Hematopoietic multipotent progenitor cell treated with erythropoietin and hydrocortisone succinate and interleukin-3 and kit ligand, for 6 days (in vitro differentiated cells): ENCODE results near the gene IL17RA.

Experiments used
- DNase-seq: peaks from one replicate; pipeline ENCODE4 v3.0.0-alpha.2; 2015

IL17RA gene

DNA sequence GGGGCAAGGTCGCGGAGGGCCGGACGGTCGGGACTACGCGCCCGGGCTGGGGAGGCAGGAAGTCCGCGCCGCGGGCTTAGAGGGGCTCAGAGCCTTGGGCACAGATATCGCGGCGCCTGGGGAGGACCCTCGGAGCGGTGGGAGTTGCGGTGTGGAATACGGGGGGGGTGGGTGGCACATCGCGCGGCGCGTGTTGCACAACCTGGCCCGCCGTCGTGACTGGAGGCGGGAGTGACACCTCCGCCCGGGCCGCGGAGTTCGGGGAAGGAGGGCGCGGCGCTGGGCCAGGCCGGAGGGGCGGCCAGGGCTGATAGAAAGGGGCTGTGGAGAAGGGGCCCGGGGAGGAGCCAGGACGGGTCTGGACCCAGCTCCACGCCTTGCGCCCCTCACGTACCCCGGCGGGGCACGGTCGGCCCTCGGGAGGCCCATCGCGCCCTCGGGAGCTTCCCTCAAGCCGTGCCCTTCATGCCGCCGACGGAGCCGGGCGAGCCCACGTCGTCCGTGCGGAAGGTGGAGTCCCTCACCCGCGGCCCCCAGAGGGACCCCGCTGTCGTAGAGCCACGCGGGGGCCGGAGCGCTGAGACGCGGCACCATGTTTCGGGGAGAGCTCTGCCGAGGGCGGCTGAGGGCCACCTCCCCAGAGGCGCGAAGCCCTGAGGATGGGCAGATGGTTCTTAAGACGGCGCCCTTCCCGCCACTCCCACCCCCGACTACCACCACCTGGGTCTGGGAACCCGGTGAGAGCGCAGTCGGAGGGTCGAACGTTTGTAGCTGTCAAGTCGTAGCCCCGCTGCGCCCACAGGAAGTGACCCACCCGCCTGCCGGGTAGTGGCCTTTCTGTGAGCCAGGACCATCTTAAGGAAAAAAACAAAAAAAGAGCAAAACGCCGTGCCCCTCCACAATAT, 729 bp downstream of the IL17RA start:
- peak; percentile 37 for DNase-seq

DNA sequence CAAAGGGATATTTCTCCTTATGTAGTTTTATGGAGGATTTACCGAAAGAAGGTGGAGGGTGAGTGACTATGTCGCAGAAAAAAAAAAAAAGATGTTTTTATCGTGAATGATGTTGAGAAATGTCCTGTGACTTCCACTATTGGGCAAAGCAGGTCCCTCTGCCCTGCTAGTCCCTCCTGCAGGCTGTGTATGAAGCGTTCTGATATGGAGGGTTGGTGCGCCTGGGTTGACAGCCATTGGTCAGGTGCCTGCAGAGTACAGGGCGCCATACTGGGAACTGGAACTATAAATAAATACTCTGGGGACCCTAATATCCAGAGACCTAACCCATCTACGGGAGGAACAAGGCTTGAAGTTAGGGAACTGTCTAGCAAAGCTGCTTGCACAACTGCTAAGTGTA, 1.5 kb downstream of the IL17RA start:
- peak; percentile 58 for DNase-seq

DNA sequence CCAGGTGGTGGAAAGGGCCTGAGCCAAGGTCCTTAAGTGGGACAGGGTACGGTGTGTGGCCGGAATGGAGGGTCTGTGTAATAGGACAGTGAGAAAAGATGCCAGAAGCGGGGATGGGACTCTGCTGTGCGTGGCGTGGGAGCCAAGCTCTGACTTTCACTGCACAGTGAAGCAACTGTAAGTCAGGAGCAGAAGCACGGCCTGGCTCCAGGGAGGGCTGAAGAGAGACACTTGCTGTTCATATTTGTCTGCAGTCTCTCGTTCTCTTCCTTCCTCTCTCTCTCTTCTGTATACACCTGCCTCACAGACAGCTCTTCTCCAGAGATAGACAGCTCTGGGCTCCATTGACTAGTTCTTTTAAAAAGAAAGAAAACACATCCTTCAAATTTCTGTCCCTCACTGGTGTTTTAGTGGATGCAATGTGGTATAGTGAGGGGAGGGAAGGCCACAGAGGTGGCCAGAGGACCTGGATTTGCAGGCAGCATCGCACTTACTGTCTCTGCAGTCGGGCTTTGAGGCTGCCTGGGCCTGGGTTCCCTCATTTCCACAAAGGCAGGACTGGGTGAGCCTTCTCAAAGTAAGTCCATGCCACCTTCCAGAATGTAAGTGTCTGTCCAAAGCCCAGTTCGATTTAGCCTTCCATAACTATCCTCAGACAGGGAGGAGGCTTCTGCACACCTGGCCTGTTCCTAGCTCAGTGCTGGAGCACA, 2.1 kb downstream of the IL17RA start:
- no peak for DNase-seq

- DNase-seq = peak; percentile 92
Observed at GRCh38 chr22:17087498-17088131, 2.8 kb downstream of the IL17RA start.

DNA sequence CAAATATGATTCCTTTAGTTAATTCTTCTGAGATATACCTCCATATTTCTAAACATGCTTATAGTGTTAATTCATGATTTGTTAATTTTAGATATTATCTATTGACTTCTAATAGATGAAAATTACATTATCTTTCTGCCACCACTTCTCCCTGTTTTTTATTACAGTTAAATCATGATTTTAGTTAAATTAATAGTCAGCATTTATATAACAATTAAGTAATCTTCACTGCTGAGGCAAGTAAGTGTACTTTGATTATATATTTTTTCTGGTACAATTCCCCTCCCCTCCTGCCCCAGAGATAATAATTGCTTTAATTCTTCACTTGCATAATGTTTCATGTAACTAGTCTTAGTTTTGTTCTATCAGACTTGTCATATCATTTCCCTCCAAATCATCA, 5.8 kb downstream of the IL17RA start:
- DNase-seq = no peak

DNA sequence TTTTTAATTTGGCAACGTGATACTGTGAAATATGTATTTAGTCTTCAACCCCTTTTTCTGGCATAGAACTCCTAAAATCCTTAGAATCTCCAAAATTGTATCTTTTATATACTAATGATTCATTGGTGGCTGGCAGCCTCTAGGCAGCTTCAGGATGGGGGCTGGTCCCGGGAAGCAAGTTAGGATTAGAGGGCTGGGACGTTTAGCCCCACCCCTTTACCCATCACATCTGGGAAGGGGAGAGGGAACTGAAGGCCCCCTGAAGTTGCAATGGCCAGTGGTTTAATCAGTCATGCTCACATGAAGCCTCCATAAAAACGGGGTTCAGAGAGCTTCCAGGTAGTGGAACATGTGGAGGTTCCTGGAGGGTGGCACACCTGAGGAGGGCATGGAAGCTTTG, 7.1 kb downstream of the IL17RA start:
- DNase-seq = no peak

- DNase-seq = no peak
Observed at GRCh38 chr22:17093081-17093480, 8.3 kb downstream of the IL17RA start.

DNA sequence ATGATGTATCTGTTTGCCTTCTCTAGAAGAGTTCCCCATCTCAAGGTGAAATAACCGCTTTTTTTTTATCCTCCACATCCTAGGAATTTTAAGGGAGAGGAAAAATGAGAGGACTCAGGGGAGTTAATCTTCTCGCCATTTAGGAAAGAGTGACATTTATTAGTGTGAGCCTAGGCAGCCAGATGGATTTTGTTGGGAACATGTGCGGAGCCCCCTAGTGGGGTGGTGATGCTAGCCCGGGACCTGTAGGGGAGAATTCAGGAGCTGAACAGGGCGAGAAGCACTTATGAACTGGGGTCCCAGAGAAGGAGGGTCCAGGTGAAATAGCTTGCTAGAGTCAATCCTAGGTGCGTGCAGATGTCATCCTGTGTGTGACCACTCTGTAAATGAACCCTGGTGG, 10.7 kb downstream of the IL17RA start:
- no peak for DNase-seq

DNA sequence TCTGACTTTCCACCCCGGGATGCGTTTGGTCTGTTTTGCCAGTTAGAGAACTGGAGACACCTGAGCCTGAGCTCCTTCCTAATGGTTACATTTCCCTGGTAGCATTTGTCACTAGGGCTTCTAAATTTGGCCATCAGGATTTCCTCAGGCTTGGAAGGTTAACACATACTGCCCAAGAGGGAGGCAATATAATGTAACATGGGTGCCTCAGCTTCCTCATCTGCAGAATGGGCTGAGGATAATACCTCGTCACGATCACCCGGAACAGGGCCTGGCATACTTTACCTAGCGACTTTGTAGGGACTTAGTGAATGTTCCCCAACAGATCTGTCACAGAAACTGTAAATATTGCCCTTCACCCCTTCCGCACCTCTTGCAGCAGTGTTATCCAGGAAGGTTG, 11.3 kb downstream of the IL17RA start:
- no peak for DNase-seq

GRCh38 chr22:17097062-17097461, 12.3 kb downstream of the IL17RA start:
- DNase-seq = no peak

DNA sequence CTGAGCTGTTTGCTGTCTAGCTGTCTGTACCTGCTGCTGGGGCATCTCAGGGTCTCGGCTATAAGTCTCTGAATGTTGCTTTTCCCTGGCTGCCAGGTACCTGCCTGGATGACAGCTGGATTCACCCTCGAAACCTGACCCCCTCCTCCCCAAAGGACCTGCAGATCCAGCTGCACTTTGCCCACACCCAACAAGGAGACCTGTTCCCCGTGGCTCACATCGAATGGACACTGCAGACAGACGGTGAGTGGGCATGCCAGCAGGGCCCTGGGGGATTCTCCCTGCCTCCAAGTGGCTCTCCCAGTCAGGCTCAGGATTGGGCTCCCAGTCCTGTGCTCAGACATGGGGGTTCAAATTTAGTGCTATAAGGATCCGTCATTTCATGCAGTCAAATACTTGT, 12.9 kb downstream of the IL17RA start:
- no peak for DNase-seq

GRCh38 chr22:17098379-17098819, 13.6 kb downstream of the IL17RA start:
- peak; percentile 87 for DNase-seq

DNA sequence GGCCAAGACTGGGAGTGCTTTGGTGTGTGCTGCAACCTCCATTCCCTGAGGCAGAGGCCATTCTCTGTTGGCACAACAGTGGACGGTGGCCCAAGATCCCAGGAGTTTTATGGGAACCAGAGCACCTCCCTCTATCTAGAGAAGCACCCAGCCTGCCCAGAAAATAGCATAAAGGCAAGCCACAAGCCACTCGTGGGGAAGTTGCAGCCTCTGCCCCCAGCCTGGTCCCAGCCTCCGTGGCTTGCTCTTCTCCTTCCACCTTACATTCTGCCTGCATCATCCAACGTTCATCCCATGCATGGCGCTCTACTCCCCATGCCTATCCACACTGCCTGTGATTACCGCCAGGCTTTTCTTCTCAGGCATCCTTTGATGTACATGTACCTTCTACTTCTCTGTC, 15.8 kb downstream of the IL17RA start:
- DNase-seq = no peak

GRCh38 chr22:17101475-17102296, 16.9 kb downstream of the IL17RA start:
- DNase-seq = no peak

DNA sequence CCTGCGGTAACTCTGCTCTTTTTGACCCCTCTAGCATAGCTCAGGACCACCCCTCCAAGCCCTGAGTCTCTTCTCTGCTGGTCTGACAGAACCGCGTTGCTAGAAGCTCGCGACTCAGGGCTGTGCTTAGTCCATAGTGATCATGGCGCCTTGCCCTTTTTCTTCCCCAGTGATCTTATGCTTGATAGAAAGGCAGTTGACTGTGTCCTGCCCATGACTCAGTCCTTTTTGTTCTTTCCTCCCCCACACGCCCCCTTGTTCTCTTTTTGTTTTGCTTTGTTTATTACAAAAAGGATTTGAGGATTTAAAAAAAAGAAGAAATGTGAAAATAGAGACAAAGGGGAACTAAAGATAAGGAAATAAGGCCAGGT, 17.5 kb downstream of the IL17RA start:
- peak; percentile 49 for DNase-seq

- DNase-seq = no peak
Observed at GRCh38 chr22:17103351-17103750, 18.6 kb downstream of the IL17RA start.

- no peak for DNase-seq
Observed at GRCh38 chr22:17104336-17104935, 19.6 kb downstream of the IL17RA start.

- no peak for DNase-seq
Observed at GRCh38 chr22:17105143-17106129, 20.6 kb downstream of the IL17RA start.

DNA sequence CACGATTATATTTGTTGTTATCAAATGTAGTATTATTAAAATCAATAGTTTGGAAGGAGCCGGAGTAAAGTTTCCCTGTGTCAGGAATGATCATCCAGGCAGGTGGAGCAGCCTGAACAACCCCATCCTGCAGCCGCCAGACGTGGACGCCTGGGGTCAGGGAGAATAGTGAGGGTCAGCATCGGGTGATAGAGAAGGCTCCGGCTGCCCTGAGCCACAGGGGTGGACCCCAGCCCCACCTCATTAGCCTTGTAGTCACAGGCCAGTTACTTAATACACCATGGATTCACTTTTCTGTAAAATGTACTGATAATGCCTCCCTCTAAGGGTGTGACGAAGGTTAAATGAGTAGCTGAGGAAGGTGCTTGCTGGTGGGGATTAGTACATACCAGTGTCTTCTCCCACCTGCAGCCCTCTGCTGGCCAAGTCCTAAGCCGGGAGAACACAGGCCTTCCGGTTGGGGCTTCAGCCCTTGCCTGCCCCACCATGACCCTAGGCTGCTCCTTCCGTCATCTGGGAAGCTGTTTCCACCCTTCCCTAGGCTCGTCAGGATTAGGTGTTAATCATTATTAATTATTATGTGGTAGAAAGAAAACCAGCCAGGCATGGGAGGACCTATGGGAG, 21.5 kb downstream of the IL17RA start:
- DNase-seq = peak; percentile 43

- peak; percentile 75 for DNase-seq
Observed at GRCh38 chr22:17106785-17107546, 22.2 kb downstream of the IL17RA start.
